ENCODE results near the gene RAP1A.

DNA sequence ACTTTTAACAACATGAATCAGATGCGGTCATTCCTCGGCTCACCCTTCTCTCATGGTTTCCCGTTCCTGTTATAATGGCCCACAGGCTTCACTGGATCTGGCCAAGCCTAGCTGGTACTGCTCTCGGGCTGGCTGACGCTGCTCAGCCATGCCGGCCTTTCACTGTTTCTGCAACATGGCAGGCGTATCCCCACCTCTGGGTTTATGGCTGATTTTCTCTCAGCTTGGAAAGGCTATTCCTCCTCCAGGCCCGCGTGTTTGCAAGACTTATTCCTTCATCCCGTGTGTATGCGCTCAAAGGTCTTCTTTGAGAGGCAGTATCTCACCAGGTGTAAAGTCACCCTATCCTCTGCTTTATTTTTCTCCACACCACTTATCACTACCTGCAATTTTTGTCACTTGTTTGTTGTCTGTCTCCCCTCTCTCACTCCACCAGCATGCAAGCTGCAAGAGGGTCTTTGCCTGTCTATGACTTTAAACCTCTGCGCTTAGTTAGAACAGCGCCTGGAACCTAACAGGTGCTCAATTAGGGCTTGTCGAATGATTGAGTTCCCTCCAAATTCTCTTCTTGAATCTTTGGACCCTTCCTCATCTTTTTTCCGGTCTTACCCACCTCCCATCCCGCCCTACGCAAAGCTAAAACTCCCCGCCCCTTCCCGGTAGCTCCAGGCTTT, 491 bp upstream of the RAP1A start:
- TF ChIP-seq CTCF (IDR thresholded peaks at IDR 0.05; ENCODE audit: low read depth, low read length, poor library complexity, severe bottlenecking) (no peak), EZH2phosphoT487 (IDR thresholded peaks at IDR 0.05; ENCODE audit: borderline replicate concordance, low read length) (no peak)

All from DOHH2 (cell line).